ENCODE results near the gene KRTAP4-16.
"Not testable (repeated sequence)": the region's sequence is repeated elsewhere in the genome, so short reads cannot be mapped to it uniquely, and the experiment has no call there.

The KRTAP4-16 gene

DNA sequence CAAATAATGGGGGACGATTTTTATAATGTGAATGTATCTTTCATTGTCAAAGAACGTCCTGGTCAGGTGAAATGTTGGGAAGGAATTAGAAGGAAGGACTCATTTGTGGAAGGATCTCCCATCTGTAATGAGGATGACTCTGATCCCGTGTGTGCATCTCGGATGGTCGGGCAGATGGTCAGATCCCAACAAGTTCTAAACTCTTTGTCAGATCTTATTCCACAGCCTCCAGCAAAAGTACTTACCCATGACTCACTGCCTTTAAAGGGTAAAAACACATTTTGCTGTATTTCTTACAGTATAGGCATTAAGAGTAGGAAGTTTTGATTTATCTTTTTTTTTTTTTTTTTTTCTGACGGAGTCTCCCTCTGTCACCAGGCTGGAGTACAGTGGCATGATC is 3.5 kb downstream of the KRTAP4-16 start:
- no peak for DNase-seq (ENCODE audit: low read depth in 2 of 2)
- H3K4me3 ChIP-seq (replicated peaks in 1 of 2; ENCODE audit: low read depth in 2 of 2, low read length in 2 of 2), result no peak overlapping the region
- TF ChIP-seq, protein P1, sequence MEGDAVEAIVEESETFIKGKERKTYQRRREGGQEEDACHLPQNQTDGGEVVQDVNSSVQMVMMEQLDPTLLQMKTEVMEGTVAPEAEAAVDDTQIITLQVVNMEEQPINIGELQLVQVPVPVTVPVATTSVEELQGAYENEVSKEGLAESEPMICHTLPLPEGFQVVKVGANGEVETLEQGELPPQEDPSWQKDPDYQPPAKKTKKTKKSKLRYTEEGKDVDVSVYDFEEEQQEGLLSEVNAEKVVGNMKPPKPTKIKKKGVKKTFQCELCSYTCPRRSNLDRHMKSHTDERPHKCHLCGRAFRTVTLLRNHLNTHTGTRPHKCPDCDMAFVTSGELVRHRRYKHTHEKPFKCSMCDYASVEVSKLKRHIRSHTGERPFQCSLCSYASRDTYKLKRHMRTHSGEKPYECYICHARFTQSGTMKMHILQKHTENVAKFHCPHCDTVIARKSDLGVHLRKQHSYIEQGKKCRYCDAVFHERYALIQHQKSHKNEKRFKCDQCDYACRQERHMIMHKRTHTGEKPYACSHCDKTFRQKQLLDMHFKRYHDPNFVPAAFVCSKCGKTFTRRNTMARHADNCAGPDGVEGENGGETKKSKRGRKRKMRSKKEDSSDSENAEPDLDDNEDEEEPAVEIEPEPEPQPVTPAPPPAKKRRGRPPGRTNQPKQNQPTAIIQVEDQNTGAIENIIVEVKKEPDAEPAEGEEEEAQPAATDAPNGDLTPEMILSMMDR (IDR thresholded peaks at IDR 0.05; ENCODE audit: low read depth, low read length), result no peak

DNA sequence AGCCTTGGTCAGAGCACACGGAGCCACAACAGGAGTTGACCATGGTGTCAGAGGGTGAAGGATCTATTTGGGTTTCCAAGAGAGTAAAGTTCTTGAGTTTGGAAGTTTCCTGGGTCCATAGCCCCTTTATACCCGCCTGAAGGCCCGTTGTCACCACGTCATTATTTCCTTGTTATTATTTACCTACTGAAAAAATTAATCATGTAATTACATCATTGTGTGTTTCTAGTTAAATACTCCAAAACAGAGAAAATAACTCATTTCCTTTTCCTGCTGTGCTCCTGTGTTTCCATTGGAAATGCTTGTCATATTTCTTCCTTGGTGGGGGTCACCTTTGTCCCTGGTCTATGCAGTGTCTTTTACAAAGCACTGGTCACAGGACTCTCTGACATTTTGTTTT is 4.0 kb downstream of the KRTAP4-16 start, which contains the start of gene KRTAP4-8:
KRTAP4-8 (minus strand) TSS at position 101 of the 400 bp plus-strand sequence; CDS start at position 43, 58 bp downstream.
- TF ChIP-seq, protein P1 (IDR thresholded peaks at IDR 0.05; ENCODE audit: low read depth, low read length), result no peak
- no peak for DNase-seq (ENCODE audit: low read depth in 2 of 2)
- no peak within 1 kb of the TSS for H3K4me3 ChIP-seq (replicated peaks in 1 of 2; ENCODE audit: low read depth in 2 of 2, low read length in 2 of 2)

DNA sequence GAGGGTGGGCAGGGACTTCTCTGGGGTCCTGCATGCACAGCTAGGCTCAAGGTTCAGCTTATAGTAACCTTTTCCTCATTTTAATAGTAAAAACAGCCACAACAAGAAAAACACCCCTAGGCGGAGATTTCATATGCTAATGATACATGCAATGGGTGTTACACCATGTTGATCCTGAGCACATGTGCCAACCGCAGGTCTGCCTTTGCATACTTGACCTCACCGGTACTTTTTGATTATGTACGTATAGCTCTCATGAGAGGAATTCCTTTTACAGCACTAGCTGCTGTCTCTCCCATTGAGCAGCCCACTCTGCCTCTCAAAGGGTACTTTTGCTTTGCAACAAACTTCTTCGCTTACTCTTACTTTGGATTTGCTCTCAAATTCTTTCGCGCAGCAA is 6.0 kb downstream of the KRTAP4-16 start:
- no peak for DNase-seq (ENCODE audit: low read depth in 2 of 2)
- no peak overlapping the region for H3K4me3 ChIP-seq (replicated peaks in 1 of 2; ENCODE audit: low read depth in 2 of 2, low read length in 2 of 2)
- TF ChIP-seq, protein P1 (IDR thresholded peaks at IDR 0.05; ENCODE audit: low read depth, low read length), result no peak

DNA sequence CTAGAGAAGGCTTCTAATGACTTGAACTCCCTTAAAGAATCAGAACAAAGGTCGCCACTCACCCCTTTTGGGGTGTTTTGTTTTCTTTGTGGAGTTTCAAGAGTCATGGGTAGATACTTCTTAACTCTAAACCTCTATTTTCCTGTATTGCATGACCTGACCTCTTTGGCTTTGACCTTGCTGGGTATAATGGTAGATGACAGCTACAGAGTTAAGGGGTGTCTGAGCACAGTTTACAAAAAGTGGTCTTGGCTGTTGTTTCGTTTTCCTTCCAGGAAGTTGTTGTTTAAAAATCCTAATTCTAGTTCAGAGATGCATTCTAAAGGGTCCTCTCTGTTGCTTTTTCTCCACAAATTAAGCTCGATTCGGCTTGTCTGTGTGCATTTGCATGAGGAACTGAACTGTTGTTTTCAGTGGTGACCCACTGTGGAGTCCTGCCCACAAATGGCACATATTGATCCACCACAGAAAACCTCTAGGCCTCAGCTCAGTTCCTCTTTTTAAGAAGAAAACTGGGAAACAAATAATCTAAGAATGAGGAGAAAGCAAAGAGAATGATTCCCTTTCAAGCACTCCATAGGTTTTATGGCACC is 13.2 kb downstream of the KRTAP4-16 start:
- DNase-seq (ENCODE audit: low read depth in 2 of 2); H3K4me3 ChIP-seq (replicated peaks in 1 of 2; ENCODE audit: low read depth in 2 of 2, low read length in 2 of 2): not testable (repeated sequence)

DNA sequence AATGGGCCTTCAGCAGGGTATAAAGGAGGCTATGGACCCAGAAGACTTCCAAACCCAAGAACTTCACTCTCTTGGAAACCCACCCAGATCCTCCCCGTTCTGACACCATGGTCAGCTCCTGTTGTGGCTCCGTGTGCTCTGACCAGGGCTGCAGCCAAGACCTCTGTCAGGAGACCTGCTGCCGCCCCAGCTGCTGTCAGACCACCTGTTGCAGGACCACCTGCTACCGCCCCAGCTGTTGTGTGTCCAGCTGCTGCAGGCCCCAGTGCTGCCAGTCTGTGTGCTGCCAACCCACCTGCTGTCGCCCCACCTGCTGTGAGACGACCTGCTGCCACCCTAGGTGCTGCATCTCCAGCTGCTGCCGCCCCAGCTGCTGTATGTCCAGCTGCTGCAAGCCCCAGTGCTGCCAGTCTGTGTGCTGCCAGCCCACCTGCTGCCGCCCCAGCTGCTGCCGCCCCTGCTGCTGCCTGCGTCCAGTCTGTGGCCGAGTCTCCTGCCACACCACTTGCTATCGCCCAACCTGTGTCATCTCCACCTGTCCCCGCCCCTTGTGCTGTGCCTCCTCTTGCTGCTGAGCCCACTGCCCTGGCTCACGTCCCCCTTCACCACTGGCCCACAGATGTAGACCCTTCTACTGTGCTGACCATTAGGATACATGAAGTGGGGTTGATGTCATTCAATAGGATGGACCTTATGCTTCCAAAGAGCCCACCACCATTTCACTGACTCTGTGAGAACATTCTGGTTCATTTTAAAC is 17.7 kb downstream of the KRTAP4-16 start, which contains the start of gene KRTAP4-7:
KRTAP4-7 (plus strand) TSS at position 51 of the 757 bp plus-strand sequence; CDS start at position 108, 57 bp downstream.
- not testable (repeated sequence) for DNase-seq (ENCODE audit: low read depth in 2 of 2); H3K4me3 ChIP-seq (replicated peaks in 1 of 2; ENCODE audit: low read depth in 2 of 2, low read length in 2 of 2)

DNA sequence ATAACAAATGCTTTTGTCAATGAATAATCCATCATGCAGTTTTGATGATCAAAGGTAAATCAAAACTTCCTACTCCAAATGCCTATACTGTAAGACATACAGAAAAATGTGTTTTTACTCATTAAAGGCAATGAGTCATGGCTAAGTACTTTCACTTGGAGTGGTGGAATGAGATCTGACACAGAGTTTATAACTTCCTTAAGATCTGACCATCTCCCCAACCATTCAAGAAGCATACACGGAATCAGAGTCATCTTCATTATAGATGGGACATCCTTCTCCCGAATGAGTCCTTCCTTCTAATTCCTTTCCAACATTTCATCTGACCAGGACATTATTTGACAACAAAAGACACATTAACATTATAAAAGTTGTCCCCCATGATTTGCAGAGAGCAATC is 18.6 kb downstream of the KRTAP4-16 start:
- H3K4me3 ChIP-seq (replicated peaks in 1 of 2; ENCODE audit: low read depth in 2 of 2, low read length in 2 of 2); DNase-seq (ENCODE audit: low read depth in 2 of 2): not testable (repeated sequence)

DNA sequence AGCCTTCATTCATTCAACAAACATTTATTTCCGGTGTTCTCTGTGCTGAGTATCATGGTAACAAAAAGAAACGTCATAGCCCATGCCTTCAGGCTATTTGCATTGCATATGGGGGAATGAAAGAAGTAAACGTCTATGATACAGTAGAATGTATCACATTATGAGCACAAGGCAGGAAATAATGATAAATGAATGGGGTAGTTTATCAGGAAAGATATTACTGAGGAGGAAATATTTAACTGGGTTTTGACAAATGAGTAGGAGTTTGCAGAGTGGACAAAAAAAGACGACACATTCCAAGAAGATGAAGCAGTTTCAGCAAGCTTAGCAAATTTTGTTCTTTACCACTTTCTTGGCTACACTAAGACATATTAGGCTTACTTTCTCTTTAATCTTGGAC is 19.4 kb downstream of the KRTAP4-16 start:
- no peak for DNase-seq (ENCODE audit: low read depth in 2 of 2)
- H3K4me3 ChIP-seq (replicated peaks in 1 of 2; ENCODE audit: low read depth in 2 of 2, low read length in 2 of 2), result no peak overlapping the region
- TF ChIP-seq, protein P1 (IDR thresholded peaks at IDR 0.05; ENCODE audit: low read depth, low read length), result no peak

DNA sequence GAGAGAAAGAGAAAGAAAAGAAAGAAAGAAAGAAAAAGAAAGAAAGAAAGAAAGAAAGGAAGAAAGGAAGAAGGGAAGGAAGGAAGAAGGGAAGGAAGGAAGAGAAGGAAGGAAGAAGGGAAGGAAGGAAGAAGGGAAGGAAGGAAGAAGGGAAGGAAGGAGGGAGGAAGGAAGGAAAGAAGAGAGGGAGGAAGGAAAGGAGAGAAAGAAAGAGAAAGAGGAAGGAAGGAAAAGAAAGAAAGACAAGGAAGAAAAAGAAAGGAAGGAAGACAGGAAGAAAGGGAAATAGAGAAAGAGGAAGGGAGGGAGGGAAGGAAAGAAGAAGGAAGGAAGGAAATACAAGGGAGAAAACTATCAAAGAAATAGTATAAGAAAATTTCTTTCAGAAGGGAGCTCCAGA is 25.2 kb downstream of the KRTAP4-16 start:
- H3K4me3 ChIP-seq (replicated peaks in 1 of 2; ENCODE audit: low read depth in 2 of 2, low read length in 2 of 2), result no peak overlapping the region
- TF ChIP-seq, protein P1 (IDR thresholded peaks at IDR 0.05; ENCODE audit: low read depth, low read length), result no peak
- DNase-seq (ENCODE audit: low read depth in 2 of 2), result no peak

All from cardiac fibroblast (primary cell).